ENCODE measurements around the gene SUSD1. TPM values are rescaled to one million over a fixed set of nuclear protein-coding genes. Genes with fewer than 3 reads are reported as not detected.

SUSD1 gene
- total RNA-seq, 1 experiment from 2014 or later = 8.1 TPM

GRCh38 chr9:112212926-112213325 lies 37.8 kb upstream of the SUSD1 start:
- Histone ChIP-seq H3K18ac (ENCODE audit: insufficient read length, low read depth, low read length) (no peak overlapping the region), H4K91ac (ENCODE audit: insufficient read length, low read depth, low read length) (no peak overlapping the region), H3K56ac (ENCODE audit: insufficient read length, low read depth, low read length) (no peak overlapping the region), H3K9me3 (ENCODE audit: control insufficient read depth, low read depth, low read length) (no peaks in the 10 kb centered on the region), H3T11ph (ENCODE audit: low read length) (no peak overlapping the region), H2AK5ac (ENCODE audit: insufficient read length, low read length) (no peak overlapping the region), H4K20me1 (ENCODE audit: control insufficient read depth, insufficient read depth, insufficient read length) (no peaks in the 10 kb centered on the region), H2BK12ac (ENCODE audit: insufficient read length, low read depth, low read length) (no peak overlapping the region), H3K79me2 (ENCODE audit: insufficient read depth, low read length) (no peaks in the 10 kb centered on the region), H3K27me3 (ENCODE audit: insufficient read depth, low read length) (no peaks in the 10 kb centered on the region), H3K14ac (ENCODE audit: insufficient read depth, low read length) (no peak overlapping the region), H4K5ac (ENCODE audit: insufficient read length, low read depth, low read length) (no peak overlapping the region), H2BK5ac (ENCODE audit: insufficient read length, low read length) (no peak overlapping the region), H2BK120ac (ENCODE audit: low read depth, low read length, poor library complexity, severe bottlenecking) (no peak overlapping the region), H3K4me2 (ENCODE audit: insufficient read depth, insufficient read length, low read length) (no peak overlapping the region), H2AFZ (ENCODE audit: low read length) (no peak overlapping the region), H2BK15ac (ENCODE audit: low read depth, low read length) (no peak overlapping the region), H3K23ac (ENCODE audit: insufficient read length, low read depth, low read length) (no peak overlapping the region), H2BK20ac (ENCODE audit: low read depth, low read length, poor library complexity, severe bottlenecking) (no peak overlapping the region), H3K4me1 (ENCODE audit: insufficient read depth, low read length) (no peaks in the 10 kb centered on the region; the same call in 1 of the 2 replicates), H3K9ac (ENCODE audit: extremely low read depth, insufficient read length, low read length) (no peak overlapping the region), H3K4ac (ENCODE audit: low read depth, low read length) (no peak overlapping the region), H4K8ac (replicated peaks; ENCODE audit: insufficient read length, low read depth, low read length) (no peak overlapping the region), H3K27ac (ENCODE audit: insufficient read length, low read depth, low read length) (no peak overlapping the region), H3K23me2 (ENCODE audit: insufficient read length, low read depth, low read length, poor library complexity, severe bottlenecking) (no peaks in the 10 kb centered on the region), H3K79me1 (ENCODE audit: insufficient read depth, low read depth, low read length, poor library complexity, severe bottlenecking) (no peaks in the 10 kb centered on the region)
- DNase-seq = no peak
- peaks cover 14 to 22% (median 15%) of the 10 kb centered on the region in 3 experiments for H3K36me3 Mint-ChIP-seq (ENCODE audit: insufficient read depth in 1 of 3, low read depth in 3 of 3)
- no peak overlapping the region for H3K27ac Mint-ChIP-seq
- WGBS (ENCODE audit: extremely low coverage, insufficient read length, low lambda C conversion rate) = no CpG with 5 or more reads among the region's 2 CpGs
- no peaks in the 10 kb centered on the region for H3K27me3 Mint-ChIP-seq (ENCODE audit: low read depth)
- H3K4me1 Mint-ChIP-seq = peaks cover 10 to 13% of the 10 kb centered on the region in 2 experiments
- H3K9me3 Mint-ChIP-seq = peaks cover 3 to 4% of the 10 kb centered on the region in 2 experiments; a peak in 3 of 5 replicates
- no peak for TF ChIP-seq CTCF (conservative IDR thresholded peaks at IDR 0.05)
- H3K4me3 Mint-ChIP-seq = no peak overlapping the region
